Erythroblast (primary cell): ENCODE results near the gene CEP57.

Experiments used
- GATA1 ChIP-seq: IDR thresholded peaks from 2 replicates; pipeline ENCODE4 v1.6.1; 2011; ENCODE audit warnings: low read depth, mild to moderate bottlenecking, control low read depth, low read length, moderate library complexity
- POLR2A ChIP-seq: IDR thresholded peaks from 2 replicates; pipeline ENCODE4 v1.6.1; 2011; ENCODE audit warnings: mild to moderate bottlenecking, low read length

- TF ChIP-seq POLR2A (no peak), GATA1 (no peak)
These were observed 73.3 kb downstream of the CEP57 start for GRCh38 chr11:95863486-95864140.
